Activated T-cell treated with anti-CD3 and anti-CD28 coated beads, Interleukin-2, amount 50 U/mL, for 1 hour (primary cell): ENCODE results near the gene ALOX12.

Experiments used
- DNase-seq: peaks from one replicate; pipeline ENCODE4 v3.0.0-alpha.2; 2020

ALOX12 gene

GRCh38 chr17:7023576-7024401 is 27.9 kb downstream of the ALOX12 start:
- DNase-seq = peak; percentile 96

GRCh38 chr17:7024402-7024785 is 28.5 kb downstream of the ALOX12 start:
- no peak for DNase-seq

- DNase-seq = no peak
Measured at GRCh38 chr17:7025245-7025644, 29.4 kb downstream of the ALOX12 start.

- DNase-seq = no peak
Measured at GRCh38 chr17:7026471-7027115, 30.7 kb downstream of the ALOX12 start.

- DNase-seq = no peak
Measured at GRCh38 chr17:7027335-7027734, 31.5 kb downstream of the ALOX12 start.

GRCh38 chr17:7029096-7029495 is 33.2 kb downstream of the ALOX12 start:
- DNase-seq = no peak

GRCh38 chr17:7029659-7030058 is 33.8 kb downstream of the ALOX12 start:
- DNase-seq = no peak

GRCh38 chr17:7034955-7035590 is 39.2 kb downstream of the ALOX12 start:
- no peak for DNase-seq

- peak; percentile 97 for DNase-seq
Measured at GRCh38 chr17:7035591-7036368, 39.9 kb downstream of the ALOX12 start, which contains the start of gene SLC16A13. TSS of gene SLC16A13 (plus strand) at chr17:7036015. CDS start at chr17:7036383, 368 bp downstream.

- DNase-seq = no peak
Measured at GRCh38 chr17:7038025-7038862, 42.4 kb downstream of the ALOX12 start.

GRCh38 chr17:7039832-7040231 is 44.0 kb downstream of the ALOX12 start:
- no peak for DNase-seq

GRCh38 chr17:7041607-7042500 is 46.0 kb downstream of the ALOX12 start:
- no peak for DNase-seq

- DNase-seq = peak; percentile 64
Measured at GRCh38 chr17:7042501-7043181, 46.8 kb downstream of the ALOX12 start.

GRCh38 chr17:7043182-7043496 is 47.3 kb downstream of the ALOX12 start:
- no peak for DNase-seq

GRCh38 chr17:7043497-7044198 is 47.8 kb downstream of the ALOX12 start, which contains the start of gene SLC16A11:
TSS of gene SLC16A11 (minus strand) at chr17:7044092. CDS start at chr17:7043513, 579 bp downstream.
- DNase-seq = peak; percentile 54

- no peak for DNase-seq
Measured at GRCh38 chr17:7045492-7046126, 49.8 kb downstream of the ALOX12 start.

- DNase-seq = peak; percentile 58
Measured at GRCh38 chr17:7046127-7046724, 50.4 kb downstream of the ALOX12 start.

GRCh38 chr17:7046725-7047397 is 51.0 kb downstream of the ALOX12 start:
- DNase-seq = peak; percentile 67
